WTC11 (cell line): ENCODE data around the gene FNBP1L.

Source experiments
- KAT7 ChIP-seq: sonication (generic); formaldehyde crosslinking; IDR thresholded peaks from 2 replicates; pipeline ENCODE4 v1.8.1; 2023; ENCODE audit warnings: missing genetic modification reagents, mild to moderate bottlenecking, borderline replicate concordance
- MLX ChIP-seq: sonication (generic); formaldehyde crosslinking; IDR thresholded peaks from 2 replicates; pipeline ENCODE4 v1.8.1; 2023; ENCODE audit warnings: mild to moderate bottlenecking, missing genetic modification reagents, moderate library complexity
- NR2C2 ChIP-seq: sonication (generic); formaldehyde crosslinking; IDR thresholded peaks from 2 replicates; pipeline ENCODE4 v1.8.0; 2022; ENCODE audit warnings: mild to moderate bottlenecking, missing genetic modification reagents
- SOX15 ChIP-seq: fragments of 250-450 bp; sonication (Bioruptor Pico); IDR thresholded peaks from 2 replicates; pipeline ENCODE4 v1.9.0; 2021; ENCODE audit warnings: mild to moderate bottlenecking
- TEAD4 ChIP-seq: sonication (generic); formaldehyde crosslinking; IDR thresholded peaks from 2 replicates; pipeline ENCODE4 v1.8.0; 2022; ENCODE audit warnings: mild to moderate bottlenecking, missing genetic modification reagents
- TP53 ChIP-seq: sonication (generic); formaldehyde crosslinking; IDR thresholded peaks from 2 replicates; pipeline ENCODE4 v1.8.1; 2023; ENCODE audit warnings: mild to moderate bottlenecking, missing genetic modification reagents
- TF ChIP-seq, protein P1 (sequence below): fragments of 200-600 bp; IDR thresholded peaks from 2 replicates; pipeline ENCODE4 v1.8.0; 2022; ENCODE audit warnings: antibody characterized with exemption
- TF ChIP-seq, protein P2 (sequence below): sonication (generic); formaldehyde crosslinking; IDR thresholded peaks from 2 replicates; pipeline ENCODE4 v1.8.1; 2023; ENCODE audit warnings: mild to moderate bottlenecking, missing genetic modification reagents, borderline replicate concordance
- TF ChIP-seq, protein P3 (sequence below): sonication (generic); formaldehyde crosslinking; IDR thresholded peaks from 2 replicates; pipeline ENCODE4 v1.8.1; 2022; ENCODE audit warnings: low read depth, missing genetic modification reagents, borderline replicate concordance

DNA sequence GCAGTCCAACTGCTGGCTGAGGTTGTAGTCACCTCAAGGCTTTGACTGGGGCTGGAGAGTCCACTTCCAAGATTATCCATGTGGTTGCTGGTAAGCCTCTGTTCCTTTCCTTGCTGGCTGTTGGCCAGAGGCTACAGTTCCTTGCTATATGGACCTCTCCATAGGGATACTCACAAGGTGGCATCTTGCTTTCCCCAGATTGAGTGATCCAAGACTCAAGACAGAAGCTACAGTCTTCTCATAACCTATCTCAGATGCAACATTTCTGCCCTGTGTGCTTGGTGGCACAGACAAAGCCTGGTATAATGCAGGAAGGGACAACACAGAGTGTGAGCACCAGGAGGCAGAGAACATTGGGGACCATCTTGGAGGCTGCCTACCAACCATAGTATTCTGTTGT is 111.8 kb downstream of the FNBP1L start:
- TF ChIP-seq, protein P1, sequence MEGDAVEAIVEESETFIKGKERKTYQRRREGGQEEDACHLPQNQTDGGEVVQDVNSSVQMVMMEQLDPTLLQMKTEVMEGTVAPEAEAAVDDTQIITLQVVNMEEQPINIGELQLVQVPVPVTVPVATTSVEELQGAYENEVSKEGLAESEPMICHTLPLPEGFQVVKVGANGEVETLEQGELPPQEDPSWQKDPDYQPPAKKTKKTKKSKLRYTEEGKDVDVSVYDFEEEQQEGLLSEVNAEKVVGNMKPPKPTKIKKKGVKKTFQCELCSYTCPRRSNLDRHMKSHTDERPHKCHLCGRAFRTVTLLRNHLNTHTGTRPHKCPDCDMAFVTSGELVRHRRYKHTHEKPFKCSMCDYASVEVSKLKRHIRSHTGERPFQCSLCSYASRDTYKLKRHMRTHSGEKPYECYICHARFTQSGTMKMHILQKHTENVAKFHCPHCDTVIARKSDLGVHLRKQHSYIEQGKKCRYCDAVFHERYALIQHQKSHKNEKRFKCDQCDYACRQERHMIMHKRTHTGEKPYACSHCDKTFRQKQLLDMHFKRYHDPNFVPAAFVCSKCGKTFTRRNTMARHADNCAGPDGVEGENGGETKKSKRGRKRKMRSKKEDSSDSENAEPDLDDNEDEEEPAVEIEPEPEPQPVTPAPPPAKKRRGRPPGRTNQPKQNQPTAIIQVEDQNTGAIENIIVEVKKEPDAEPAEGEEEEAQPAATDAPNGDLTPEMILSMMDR: no peak
- no peak for TF ChIP-seq TEAD4 (CRISPR knock-in tag)
- TF ChIP-seq SOX15 (CRISPR knock-in tag): no peak
- TF ChIP-seq, protein P2, sequence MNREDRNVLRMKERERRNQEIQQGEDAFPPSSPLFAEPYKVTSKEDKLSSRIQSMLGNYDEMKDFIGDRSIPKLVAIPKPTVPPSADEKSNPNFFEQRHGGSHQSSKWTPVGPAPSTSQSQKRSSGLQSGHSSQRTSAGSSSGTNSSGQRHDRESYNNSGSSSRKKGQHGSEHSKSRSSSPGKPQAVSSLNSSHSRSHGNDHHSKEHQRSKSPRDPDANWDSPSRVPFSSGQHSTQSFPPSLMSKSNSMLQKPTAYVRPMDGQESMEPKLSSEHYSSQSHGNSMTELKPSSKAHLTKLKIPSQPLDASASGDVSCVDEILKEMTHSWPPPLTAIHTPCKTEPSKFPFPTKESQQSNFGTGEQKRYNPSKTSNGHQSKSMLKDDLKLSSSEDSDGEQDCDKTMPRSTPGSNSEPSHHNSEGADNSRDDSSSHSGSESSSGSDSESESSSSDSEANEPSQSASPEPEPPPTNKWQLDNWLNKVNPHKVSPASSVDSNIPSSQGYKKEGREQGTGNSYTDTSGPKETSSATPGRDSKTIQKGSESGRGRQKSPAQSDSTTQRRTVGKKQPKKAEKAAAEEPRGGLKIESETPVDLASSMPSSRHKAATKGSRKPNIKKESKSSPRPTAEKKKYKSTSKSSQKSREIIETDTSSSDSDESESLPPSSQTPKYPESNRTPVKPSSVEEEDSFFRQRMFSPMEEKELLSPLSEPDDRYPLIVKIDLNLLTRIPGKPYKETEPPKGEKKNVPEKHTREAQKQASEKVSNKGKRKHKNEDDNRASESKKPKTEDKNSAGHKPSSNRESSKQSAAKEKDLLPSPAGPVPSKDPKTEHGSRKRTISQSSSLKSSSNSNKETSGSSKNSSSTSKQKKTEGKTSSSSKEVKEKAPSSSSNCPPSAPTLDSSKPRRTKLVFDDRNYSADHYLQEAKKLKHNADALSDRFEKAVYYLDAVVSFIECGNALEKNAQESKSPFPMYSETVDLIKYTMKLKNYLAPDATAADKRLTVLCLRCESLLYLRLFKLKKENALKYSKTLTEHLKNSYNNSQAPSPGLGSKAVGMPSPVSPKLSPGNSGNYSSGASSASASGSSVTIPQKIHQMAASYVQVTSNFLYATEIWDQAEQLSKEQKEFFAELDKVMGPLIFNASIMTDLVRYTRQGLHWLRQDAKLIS: no peak
- TF ChIP-seq, protein P3, sequence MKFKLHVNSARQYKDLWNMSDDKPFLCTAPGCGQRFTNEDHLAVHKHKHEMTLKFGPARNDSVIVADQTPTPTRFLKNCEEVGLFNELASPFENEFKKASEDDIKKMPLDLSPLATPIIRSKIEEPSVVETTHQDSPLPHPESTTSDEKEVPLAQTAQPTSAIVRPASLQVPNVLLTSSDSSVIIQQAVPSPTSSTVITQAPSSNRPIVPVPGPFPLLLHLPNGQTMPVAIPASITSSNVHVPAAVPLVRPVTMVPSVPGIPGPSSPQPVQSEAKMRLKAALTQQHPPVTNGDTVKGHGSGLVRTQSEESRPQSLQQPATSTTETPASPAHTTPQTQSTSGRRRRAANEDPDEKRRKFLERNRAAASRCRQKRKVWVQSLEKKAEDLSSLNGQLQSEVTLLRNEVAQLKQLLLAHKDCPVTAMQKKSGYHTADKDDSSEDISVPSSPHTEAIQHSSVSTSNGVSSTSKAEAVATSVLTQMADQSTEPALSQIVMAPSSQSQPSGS (CRISPR knock-in tag): no peak
- TF ChIP-seq MLX (CRISPR knock-in tag): no peak
- no peak for TF ChIP-seq NR2C2 (CRISPR knock-in tag)
- no peak for TF ChIP-seq TP53 (CRISPR knock-in tag)
- no peak for TF ChIP-seq KAT7 (CRISPR knock-in tag)
